ENCODE results near the gene MLLT3. TPM values are rescaled to one million over a fixed set of nuclear protein-coding genes. Genes with fewer than 3 reads are reported as not detected.

The MLLT3 gene
- total RNA-seq, 4 donors from 2014 or later, result 15.1 to 30.5 (median 18.4) TPM

- H3K9me3 ChIP-seq, result no peaks in the 10 kb centered on the region
- TF ChIP-seq CTCF (IDR thresholded peaks at IDR 0.05), result no peak
- no peak for TF ChIP-seq POLR2A (IDR thresholded peaks at IDR 0.05)
- peaks cover 0 to 6% (median 0%) of the 10 kb centered on the region in 4 donors for H3K4me1 ChIP-seq
- no peak for DNase-seq
- H3K4me3 ChIP-seq, result no peak overlapping the region
- H3K27ac ChIP-seq, result no peak overlapping the region
- no peaks in the 10 kb centered on the region for H3K36me3 ChIP-seq
- no peaks in the 10 kb centered on the region for H3K27me3 ChIP-seq
These were observed 219.9 kb downstream of the MLLT3 start for GRCh38 chr9:20402273-20402875.

- TF ChIP-seq POLR2A (IDR thresholded peaks at IDR 0.05) (no peak), CTCF (IDR thresholded peaks at IDR 0.05) (no peak)
- Histone ChIP-seq H3K4me1 (no peaks in the 10 kb centered on the region), H3K27ac (no peak overlapping the region), H3K36me3 (no peaks in the 10 kb centered on the region), H3K4me3 (no peak overlapping the region), H3K27me3 (no peaks in the 10 kb centered on the region), H3K9me3 (no peaks in the 10 kb centered on the region)
- no peak for DNase-seq
These were observed 223.6 kb downstream of the MLLT3 start for GRCh38 chr9:20398536-20399338.

- Histone ChIP-seq H3K27me3 (no peaks in the 10 kb centered on the region), H3K4me3 (no peak overlapping the region), H3K4me1 (no peaks in the 10 kb centered on the region), H3K9me3 (no peaks in the 10 kb centered on the region), H3K36me3 (no peaks in the 10 kb centered on the region), H3K27ac (no peak overlapping the region)
- no peak for TF ChIP-seq POLR2A (IDR thresholded peaks at IDR 0.05)
- no peak for TF ChIP-seq CTCF (IDR thresholded peaks at IDR 0.05)
- DNase-seq, result no peak
These were observed 225.0 kb downstream of the MLLT3 start for GRCh38 chr9:20397348-20397747.

GRCh38 chr9:20396509-20396908 lies 225.8 kb downstream of the MLLT3 start:
- TF ChIP-seq POLR2A (IDR thresholded peaks at IDR 0.05) (no peak), CTCF (IDR thresholded peaks at IDR 0.05) (no peak)
- Histone ChIP-seq H3K36me3 (no peaks in the 10 kb centered on the region), H3K27me3 (no peaks in the 10 kb centered on the region)

GRCh38 chr9:20395651-20396050 lies 226.6 kb downstream of the MLLT3 start:
- H3K36me3 ChIP-seq, result no peaks in the 10 kb centered on the region
- no peak for DNase-seq
- H3K27ac ChIP-seq, result no peak overlapping the region
- TF ChIP-seq POLR2A (IDR thresholded peaks at IDR 0.05) (no peak), CTCF (IDR thresholded peaks at IDR 0.05) (no peak)
- H3K4me3 ChIP-seq, result no peak overlapping the region
- H3K9me3 ChIP-seq, result no peaks in the 10 kb centered on the region
- H3K27me3 ChIP-seq, result no peaks in the 10 kb centered on the region
- no peaks in the 10 kb centered on the region for H3K4me1 ChIP-seq

More at GRCh38 chr9:20396509-20396908, 225.8 kb downstream of the MLLT3 start:
- Histone ChIP-seq H3K9me3 (no peaks in the 10 kb centered on the region), H3K4me3 (no peak overlapping the region), H3K27ac (no peak overlapping the region), H3K4me1 (no peaks in the 10 kb centered on the region)
- DNase-seq, result no peak

Measured in Peyer's patch (tissue), 4 donors.